ENCODE results near the gene KCNH1.
"Not testable (repeated sequence)": the region's sequence is repeated elsewhere in the genome, so short reads cannot be mapped to it uniquely, and the experiment has no call there.

KCNH1 gene

GRCh38 chr1:211013346-211014240 is 120.4 kb downstream of the KCNH1 start:
- no peak for DNase-seq (ENCODE audit: low read depth)
- TF ChIP-seq, protein P1, sequence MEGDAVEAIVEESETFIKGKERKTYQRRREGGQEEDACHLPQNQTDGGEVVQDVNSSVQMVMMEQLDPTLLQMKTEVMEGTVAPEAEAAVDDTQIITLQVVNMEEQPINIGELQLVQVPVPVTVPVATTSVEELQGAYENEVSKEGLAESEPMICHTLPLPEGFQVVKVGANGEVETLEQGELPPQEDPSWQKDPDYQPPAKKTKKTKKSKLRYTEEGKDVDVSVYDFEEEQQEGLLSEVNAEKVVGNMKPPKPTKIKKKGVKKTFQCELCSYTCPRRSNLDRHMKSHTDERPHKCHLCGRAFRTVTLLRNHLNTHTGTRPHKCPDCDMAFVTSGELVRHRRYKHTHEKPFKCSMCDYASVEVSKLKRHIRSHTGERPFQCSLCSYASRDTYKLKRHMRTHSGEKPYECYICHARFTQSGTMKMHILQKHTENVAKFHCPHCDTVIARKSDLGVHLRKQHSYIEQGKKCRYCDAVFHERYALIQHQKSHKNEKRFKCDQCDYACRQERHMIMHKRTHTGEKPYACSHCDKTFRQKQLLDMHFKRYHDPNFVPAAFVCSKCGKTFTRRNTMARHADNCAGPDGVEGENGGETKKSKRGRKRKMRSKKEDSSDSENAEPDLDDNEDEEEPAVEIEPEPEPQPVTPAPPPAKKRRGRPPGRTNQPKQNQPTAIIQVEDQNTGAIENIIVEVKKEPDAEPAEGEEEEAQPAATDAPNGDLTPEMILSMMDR (conservative IDR thresholded peaks at IDR 0.05; ENCODE audit: low read depth, low read length): no peak
- no peak overlapping the region for H3K4me3 ChIP-seq (ENCODE audit: low read depth, low read length)

DNA sequence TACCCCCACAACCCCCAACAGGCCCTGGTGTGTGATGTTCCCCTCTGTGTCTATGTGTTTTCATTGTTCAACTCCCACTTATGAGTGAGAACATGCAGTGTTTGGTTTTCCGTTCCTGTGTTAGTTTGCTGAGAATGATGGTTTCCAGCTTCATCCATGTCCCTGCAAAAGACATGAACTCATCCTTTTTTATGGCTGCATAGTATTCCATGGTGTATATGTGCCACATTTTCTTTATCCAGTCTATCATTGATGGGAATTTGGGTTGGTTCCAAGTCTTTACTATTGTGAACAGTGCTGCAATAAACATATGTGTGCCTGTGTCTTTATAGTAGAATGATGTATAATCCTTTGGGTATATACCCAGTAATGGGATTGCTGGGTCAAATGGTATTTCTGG is 122.8 kb downstream of the KCNH1 start:
- not testable (repeated sequence) for H3K4me3 ChIP-seq (ENCODE audit: low read depth, low read length); DNase-seq (ENCODE audit: low read depth)

DNA sequence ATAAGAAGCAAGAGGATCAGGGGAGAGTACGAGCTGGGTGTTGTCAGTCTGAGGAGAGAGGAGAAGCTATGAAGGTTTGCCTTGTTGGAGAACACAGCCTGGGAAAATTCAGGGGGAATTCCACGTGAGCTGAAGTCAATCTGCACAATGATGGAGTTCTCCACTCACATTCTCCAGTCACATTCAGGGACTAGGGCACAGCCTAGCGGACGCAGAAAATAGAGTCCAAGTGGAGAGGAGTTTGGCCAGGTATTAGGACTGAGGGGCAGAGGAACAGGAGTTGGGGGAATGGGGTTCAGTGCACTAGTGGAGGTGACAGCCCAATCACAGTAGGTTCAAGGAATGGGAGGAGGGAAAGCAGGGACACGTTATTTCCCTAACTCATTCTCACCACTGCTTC is 124.0 kb downstream of the KCNH1 start:
- no peak overlapping the region for H3K4me3 ChIP-seq (ENCODE audit: low read depth, low read length)
- no peak for DNase-seq (ENCODE audit: low read depth)
- TF ChIP-seq, protein P1 (conservative IDR thresholded peaks at IDR 0.05; ENCODE audit: low read depth, low read length): no peak

DNA sequence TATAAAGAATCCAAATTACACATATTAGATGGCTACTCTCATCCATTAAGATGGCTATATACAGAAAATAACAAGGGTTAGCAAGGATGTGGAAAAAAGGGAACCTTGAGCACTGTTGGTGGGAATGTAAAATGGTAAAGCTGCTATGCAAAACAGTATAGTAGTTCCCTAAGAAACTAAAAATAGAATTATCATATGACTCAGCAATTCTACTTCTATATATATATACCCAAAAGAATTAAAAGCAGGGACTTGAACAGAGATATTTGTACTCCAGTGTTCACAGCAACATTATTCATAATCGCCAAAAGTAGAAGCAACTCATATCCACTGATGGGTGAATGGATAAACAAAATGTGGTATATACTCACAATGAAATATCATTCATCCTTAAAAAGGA is 126.1 kb downstream of the KCNH1 start:
- TF ChIP-seq, protein P1 (conservative IDR thresholded peaks at IDR 0.05; ENCODE audit: low read depth, low read length): no peak
- H3K4me3 ChIP-seq (ENCODE audit: low read depth, low read length): no peak overlapping the region

DNA sequence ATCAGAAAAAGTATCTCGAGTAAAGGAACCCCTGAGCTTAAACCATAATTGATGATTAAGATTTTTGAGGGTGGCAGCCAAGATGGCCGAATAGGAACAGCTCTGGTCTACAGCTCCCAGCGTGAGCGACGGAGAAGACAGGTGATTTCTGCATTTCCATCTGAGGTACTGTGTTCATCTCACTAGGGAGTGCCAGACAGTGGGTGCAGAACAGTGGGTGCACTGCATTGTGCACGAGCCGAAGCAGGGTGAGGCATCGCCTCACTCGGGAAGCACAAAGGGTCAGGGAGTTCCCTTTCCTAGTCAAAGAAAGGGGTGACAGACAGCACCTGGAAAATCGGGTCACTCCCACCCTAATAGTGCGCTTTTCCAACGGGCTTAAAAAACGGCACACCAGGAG is 138.0 kb downstream of the KCNH1 start:
- H3K4me3 ChIP-seq (ENCODE audit: low read depth, low read length): not testable (repeated sequence)

More for the DNA sequence above, 126.1 kb downstream of the KCNH1 start:
- DNase-seq (ENCODE audit: low read depth): no peak

GRCh38 chr1:210992837-210993236 is 141.1 kb downstream of the KCNH1 start:
- no peak overlapping the region for H3K4me3 ChIP-seq (ENCODE audit: low read depth, low read length)
- TF ChIP-seq, protein P1 (conservative IDR thresholded peaks at IDR 0.05; ENCODE audit: low read depth, low read length): no peak
- DNase-seq (ENCODE audit: low read depth): no peak

More for the DNA sequence above, 138.0 kb downstream of the KCNH1 start:
- DNase-seq (ENCODE audit: low read depth): not testable (repeated sequence)

- no peak for DNase-seq (ENCODE audit: low read depth)
- no peak overlapping the region for H3K4me3 ChIP-seq (ENCODE audit: low read depth, low read length)
- TF ChIP-seq, protein P1 (conservative IDR thresholded peaks at IDR 0.05; ENCODE audit: low read depth, low read length): no peak
These were observed 144.0 kb downstream of the KCNH1 start for GRCh38 chr1:210989905-210990304.

- TF ChIP-seq, protein P1 (conservative IDR thresholded peaks at IDR 0.05; ENCODE audit: low read depth, low read length): no peak
- DNase-seq (ENCODE audit: low read depth): no peak
- H3K4me3 ChIP-seq (ENCODE audit: low read depth, low read length): no peak overlapping the region
These were observed 152.5 kb downstream of the KCNH1 start for GRCh38 chr1:210981490-210981889.
